Activated CD8-positive, alpha-beta memory T cell treated with anti-CD3 and anti-CD28 coated beads for 24 hours (primary cell): ENCODE measurements around the gene SYNPO.
A peak's percentile ranks its signal among the peaks of the same experiment; 100 is the strongest.

Source experiments
- DNase-seq: peaks from one replicate; pipeline ENCODE4 v3.0.0-alpha.2; 2020

Gene SYNPO

GRCh38 chr5:150642991-150643710 is 2.7 kb downstream of the SYNPO start:
- DNase-seq = no peak

GRCh38 chr5:150644058-150644457 is 3.6 kb downstream of the SYNPO start:
- no peak for DNase-seq

GRCh38 chr5:150644514-150644913 is 4.1 kb downstream of the SYNPO start:
- DNase-seq = no peak

GRCh38 chr5:150645070-150645700 is 4.7 kb downstream of the SYNPO start:
- no peak for DNase-seq

GRCh38 chr5:150647275-150648251 is 7.1 kb downstream of the SYNPO start:
- DNase-seq = no peak

GRCh38 chr5:150648294-150649107 is 8.0 kb downstream of the SYNPO start:
- DNase-seq = no peak

- DNase-seq = no peak
These were observed 8.9 kb downstream of the SYNPO start for GRCh38 chr5:150649108-150650020.

GRCh38 chr5:150650021-150651006 is 9.9 kb downstream of the SYNPO start:
- DNase-seq = no peak

GRCh38 chr5:150651382-150651781 is 10.9 kb downstream of the SYNPO start:
- no peak for DNase-seq

GRCh38 chr5:150651924-150652671 is 11.6 kb downstream of the SYNPO start:
- no peak for DNase-seq

- DNase-seq = no peak
These were observed 12.8 kb downstream of the SYNPO start for GRCh38 chr5:150653145-150653761.

- DNase-seq = no peak
These were observed 13.5 kb downstream of the SYNPO start for GRCh38 chr5:150653762-150654556.

GRCh38 chr5:150655221-150655620 is 14.8 kb downstream of the SYNPO start:
- no peak for DNase-seq

- DNase-seq = peak; percentile 84
These were observed 16.0 kb downstream of the SYNPO start for GRCh38 chr5:150656191-150657132.

- no peak for DNase-seq
These were observed 17.7 kb downstream of the SYNPO start for GRCh38 chr5:150658121-150658520.

GRCh38 chr5:150658699-150659265 is 18.3 kb downstream of the SYNPO start:
- no peak for DNase-seq
